Muscle layer of colon (tissue), 2 donors: ENCODE results near the gene FAM193B.
A peak's percentile ranks its signal among the peaks of the same experiment; 100 is the strongest.

Source experiments
- H3K27ac ChIP-seq: one replicate; pipeline ENCODE4 v1.7.0; 2013; ENCODE audit warnings: low read depth, mild to moderate bottlenecking, low read length, moderate library complexity
- H3K27me3 ChIP-seq, 2 donors: one replicate each; pipeline ENCODE4 v1.7.0; 2013; ENCODE audit warnings: low read length in 2 of 2, mild to moderate bottlenecking in 2 of 2; ENCODE audit not compliant: insufficient read depth in 2 of 2, control insufficient read depth in 1 of 2
- H3K36me3 ChIP-seq: one replicate; pipeline ENCODE4 v1.7.0; 2013; ENCODE audit warnings: mild to moderate bottlenecking, low read length; ENCODE audit not compliant: insufficient read depth
- H3K4me1 ChIP-seq: one replicate; pipeline ENCODE4 v1.7.0; 2013; ENCODE audit warnings: mild to moderate bottlenecking, low read length; ENCODE audit not compliant: insufficient read depth
- H3K4me3 ChIP-seq, 2 donors: one replicate each; pipeline ENCODE4 v1.7.0; 2013; ENCODE audit warnings: low read length in 2 of 2, low read depth in 1 of 2, mild to moderate bottlenecking in 1 of 2, moderate library complexity in 1 of 2
- H3K9ac ChIP-seq: one replicate; pipeline ENCODE4 v1.7.0; 2013; ENCODE audit warnings: low read length
- H3K9me3 ChIP-seq: one replicate; pipeline ENCODE4 v1.7.0; 2013; ENCODE audit warnings: mild to moderate bottlenecking, low read length
- donor health status: abdominal sarcoma.
- donor health status: Adenocarcinoma of cecum.

Gene FAM193B

GRCh38 chr5:177554474-177555111 is at the start of gene FAM193B:
Gene FAM193B, minus strand, starts transcription at chr5:177554563. Its CDS starts 105 bp downstream, at chr5:177554458.
- Histone ChIP-seq H3K4me1 (peaks cover 21% of the 10 kb centered on the region), H3K9ac (peak within 1 kb of the TSS; percentile 53), H3K36me3 (peaks cover 24% of the 10 kb centered on the region), H3K27me3 (no peaks in the 10 kb centered on the region), H3K4me3 (peak within 1 kb of the TSS; percentile 71 to 93), H3K9me3 (no peaks in the 10 kb centered on the region), H3K27ac (peak within 1 kb of the TSS; percentile 78)

DNA sequence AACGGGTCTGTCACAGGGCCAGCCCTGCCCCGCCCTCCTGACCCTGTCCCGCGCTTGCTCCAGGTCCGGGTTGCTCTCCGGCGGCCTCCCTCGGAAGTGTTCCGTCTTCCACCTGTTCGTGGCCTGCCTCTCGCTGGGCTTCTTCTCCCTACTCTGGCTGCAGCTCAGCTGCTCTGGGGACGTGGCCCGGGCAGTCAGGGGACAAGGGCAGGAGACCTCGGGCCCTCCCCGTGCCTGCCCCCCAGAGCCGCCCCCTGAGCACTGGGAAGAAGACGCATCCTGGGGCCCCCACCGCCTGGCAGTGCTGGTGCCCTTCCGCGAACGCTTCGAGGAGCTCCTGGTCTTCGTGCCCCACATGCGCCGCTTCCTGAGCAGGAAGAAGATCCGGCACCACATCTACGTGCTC is 49.8 kb upstream of the FAM193B start:
- Histone ChIP-seq H3K27ac (no peak overlapping the region), H3K9me3 (no peaks in the 10 kb centered on the region), H3K4me3 (no peak overlapping the region), H3K27me3 (no peaks in the 10 kb centered on the region), H3K36me3 (peaks cover 5% of the 10 kb centered on the region), H3K4me1 (peaks cover 21% of the 10 kb centered on the region), H3K9ac (no peak overlapping the region)

GRCh38 chr5:177603631-177604030 is 49.3 kb upstream of the FAM193B start:
- no peak overlapping the region for H3K9ac ChIP-seq

DNA sequence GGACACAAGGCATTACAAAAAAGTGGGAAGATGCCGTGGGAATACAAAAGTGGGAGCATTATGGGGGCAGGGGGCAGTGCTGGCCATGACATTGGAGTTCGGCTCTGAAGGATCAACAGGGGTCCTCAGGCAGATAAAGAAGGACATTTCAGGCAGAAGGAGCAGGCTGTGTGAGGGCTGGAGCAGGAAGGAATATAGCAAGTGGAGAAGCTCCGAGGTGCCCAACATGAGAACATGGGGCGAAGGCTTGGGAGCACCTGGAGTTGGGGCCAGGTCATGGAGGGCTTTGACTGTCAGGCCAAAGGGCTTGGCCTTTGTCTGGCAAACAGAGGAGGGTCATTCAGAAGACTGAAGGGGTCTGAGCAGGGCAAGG is 48.1 kb upstream of the FAM193B start:
- H3K9me3 ChIP-seq: no peaks in the 10 kb centered on the region
- no peak overlapping the region for H3K4me3 ChIP-seq
- no peak overlapping the region for H3K27ac ChIP-seq
- H3K36me3 ChIP-seq: peaks cover 5% of the 10 kb centered on the region
- H3K4me1 ChIP-seq: peaks cover 17% of the 10 kb centered on the region
- H3K9ac ChIP-seq: no peak overlapping the region
- no peaks in the 10 kb centered on the region for H3K27me3 ChIP-seq

More at GRCh38 chr5:177603631-177604030, 49.3 kb upstream of the FAM193B start:
- H3K4me3 ChIP-seq: no peak overlapping the region
- no peak overlapping the region for H3K27ac ChIP-seq
- H3K9me3 ChIP-seq: no peaks in the 10 kb centered on the region
- H3K4me1 ChIP-seq: peaks cover 21% of the 10 kb centered on the region
- no peaks in the 10 kb centered on the region for H3K27me3 ChIP-seq
- peaks cover 5% of the 10 kb centered on the region for H3K36me3 ChIP-seq

DNA sequence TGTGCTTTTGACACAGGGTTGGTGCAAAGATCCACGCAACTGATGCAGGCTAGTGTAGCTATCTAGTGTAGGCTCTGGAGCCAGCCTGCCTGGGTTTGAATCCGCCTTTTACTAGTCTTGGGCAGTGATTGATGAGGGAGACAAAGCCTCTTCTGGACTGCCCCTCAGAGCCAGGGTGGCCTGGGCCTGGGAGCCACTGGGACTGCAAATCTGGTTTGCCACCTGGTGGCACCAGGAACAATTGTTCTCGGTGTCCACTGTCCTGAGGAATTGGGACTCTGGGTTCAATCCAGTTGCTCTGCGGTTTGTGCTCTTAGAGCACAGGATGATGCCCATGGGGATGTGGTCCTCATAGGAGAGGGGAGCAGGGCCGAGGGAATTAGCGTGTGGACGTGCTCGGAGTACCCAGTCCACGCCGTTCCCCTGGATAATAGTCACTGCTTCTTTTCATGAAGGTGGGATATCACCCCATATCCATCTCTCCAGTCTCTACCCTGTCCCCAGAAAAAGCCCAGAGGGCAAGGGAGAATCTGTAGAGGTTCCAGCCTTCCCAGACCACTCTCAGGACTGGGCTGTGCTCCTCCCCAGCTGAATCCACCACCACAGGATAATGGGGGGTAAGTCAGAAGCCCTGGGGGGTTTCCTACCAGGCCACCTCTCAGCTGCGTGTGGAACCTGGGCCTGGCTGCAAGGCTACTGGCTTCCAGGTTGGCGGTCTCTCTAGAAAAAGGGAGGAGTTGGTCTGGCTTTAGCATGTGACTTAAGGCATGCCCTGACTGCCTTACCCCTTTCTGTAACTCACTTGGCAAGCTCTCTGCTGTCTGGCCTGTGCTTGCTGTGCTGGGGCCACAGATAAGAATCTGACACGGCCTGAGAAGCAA is 47.5 kb upstream of the FAM193B start:
- Histone ChIP-seq H3K9me3 (no peaks in the 10 kb centered on the region), H3K4me3 (no peak overlapping the region), H3K9ac (peak overlapping the region; percentile 51), H3K27me3 (no peaks in the 10 kb centered on the region), H3K36me3 (peaks cover 5% of the 10 kb centered on the region), H3K27ac (no peak overlapping the region), H3K4me1 (peaks cover 11% of the 10 kb centered on the region)

- Histone ChIP-seq H3K9ac (peak overlapping the region; percentile 51), H3K27ac (no peak overlapping the region), H3K27me3 (no peaks in the 10 kb centered on the region), H3K4me3 (peak overlapping the region in 1 of 2 donors; percentile 69), H3K4me1 (peaks cover 11% of the 10 kb centered on the region), H3K9me3 (no peaks in the 10 kb centered on the region), H3K36me3 (peaks cover 8% of the 10 kb centered on the region)
These were observed 46.8 kb upstream of the FAM193B start for GRCh38 chr5:177601126-177601525.

- Histone ChIP-seq H3K36me3 (peaks cover 14% of the 10 kb centered on the region), H3K27me3 (no peaks in the 10 kb centered on the region), H3K9me3 (no peaks in the 10 kb centered on the region), H3K27ac (peak overlapping the region; percentile 45), H3K4me1 (peaks cover 11% of the 10 kb centered on the region), H3K9ac (peak overlapping the region; percentile 51), H3K4me3 (peak overlapping the region; percentile 63 to 69)
These were observed 46.2 kb upstream of the FAM193B start for GRCh38 chr5:177600508-177601018.

GRCh38 chr5:177599731-177600507 is 45.6 kb upstream of the FAM193B start, which contains the start of gene B4GALT7:
Gene B4GALT7, plus strand, starts transcription at chr5:177600132. Its CDS starts 79 bp downstream, at chr5:177600211.
- peaks cover 17% of the 10 kb centered on the region for H3K36me3 ChIP-seq
- H3K27ac ChIP-seq: peak within 1 kb of the TSS; percentile 86
- H3K27me3 ChIP-seq: no peaks in the 10 kb centered on the region
- peak within 1 kb of the TSS; percentile 63 to 69 for H3K4me3 ChIP-seq
- H3K9me3 ChIP-seq: no peaks in the 10 kb centered on the region
- peak within 1 kb of the TSS; percentile 51 for H3K9ac ChIP-seq
- peaks cover 11% of the 10 kb centered on the region for H3K4me1 ChIP-seq

DNA sequence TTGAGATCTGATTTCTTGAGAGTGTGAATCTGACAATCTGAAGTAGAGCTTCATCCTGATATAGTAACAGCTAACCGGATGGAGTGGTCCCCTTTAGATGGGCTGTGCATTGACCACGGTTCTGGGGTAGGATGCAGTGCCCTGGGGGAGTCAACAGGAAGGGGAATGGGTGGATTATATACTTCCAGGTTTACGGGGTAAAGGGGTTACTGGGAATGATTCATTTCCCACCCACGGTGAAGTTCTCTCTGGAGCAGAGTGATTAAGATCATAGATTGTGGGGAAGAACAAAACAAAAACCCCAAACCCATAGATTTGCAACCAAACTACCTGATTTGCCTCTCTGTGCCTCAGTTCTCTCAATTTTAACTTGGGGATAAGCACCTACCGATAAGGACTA is 44.1 kb upstream of the FAM193B start:
- Histone ChIP-seq H3K27ac (no peak overlapping the region), H3K27me3 (no peaks in the 10 kb centered on the region), H3K36me3 (peaks cover 30% of the 10 kb centered on the region), H3K9me3 (no peaks in the 10 kb centered on the region), H3K9ac (no peak overlapping the region), H3K4me3 (no peak overlapping the region), H3K4me1 (peaks cover 17% of the 10 kb centered on the region)

DNA sequence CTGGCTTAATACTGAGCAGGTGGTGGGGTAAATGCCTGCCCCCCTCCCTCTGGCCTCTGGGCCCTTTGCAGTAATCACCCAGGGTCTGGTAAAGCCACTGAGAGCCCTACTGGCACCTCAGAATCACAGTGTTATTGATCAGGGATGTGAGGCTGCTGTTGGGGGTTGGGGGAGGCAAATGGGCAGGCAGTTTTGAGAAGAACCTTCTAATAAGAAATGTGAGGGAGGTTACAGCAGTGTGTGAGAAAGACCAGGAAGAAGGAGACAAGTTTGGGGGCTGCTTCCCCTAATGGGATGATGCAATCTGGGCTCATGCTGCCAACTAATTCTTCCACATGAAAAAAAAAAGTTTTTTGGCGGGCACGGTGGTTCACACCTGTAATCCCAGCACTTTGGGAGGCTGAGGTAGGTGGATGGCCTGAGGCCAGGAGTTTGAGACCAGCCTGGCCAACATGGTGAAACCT is 42.4 kb upstream of the FAM193B start:
- Histone ChIP-seq H3K4me1 (peaks cover 27% of the 10 kb centered on the region), H3K27me3 (no peaks in the 10 kb centered on the region), H3K4me3 (no peak overlapping the region), H3K9ac (no peak overlapping the region), H3K36me3 (peaks cover 34% of the 10 kb centered on the region), H3K9me3 (no peaks in the 10 kb centered on the region), H3K27ac (no peak overlapping the region)
